Measurements from ENCODE around the gene KLHL1. TPM values are rescaled to one million over a fixed set of nuclear protein-coding genes. Genes with fewer than 3 reads are reported as not detected.

The KLHL1 gene
- total RNA-seq, 2 experiments from 2014 or later: not detected

- Mint-ChIP-seq H3K4me3 (no peak overlapping the region), H3K4me1 (ENCODE audit: low read depth) (no peaks in the 10 kb centered on the region), H3K27me3 (no peaks in the 10 kb centered on the region), H3K9me3 (no peaks in the 10 kb centered on the region), H3K27ac (no peak overlapping the region), H3K36me3 (no peaks in the 10 kb centered on the region)
- intact Hi-C loops (cut with micrococcal nuclease): no loop called here
- CTCF ChIA-PET: no interaction called here
- no peak for DNase-seq
- POLR2A ChIA-PET: no interaction called here
Measured at GRCh38 chr13:69690999-69691398, 417.3 kb downstream of the KLHL1 start.

- H3K4me1 Mint-ChIP-seq (ENCODE audit: low read depth): no peaks in the 10 kb centered on the region
- H3K27me3 Mint-ChIP-seq: no peaks in the 10 kb centered on the region
- ChIA-PET POLR2A (no interaction called here), CTCF (no interaction called here)
- DNase-seq: no peak
- H3K9me3 Mint-ChIP-seq: peaks cover 6% of the 10 kb centered on the region
- H3K27ac Mint-ChIP-seq: no peak overlapping the region
- intact Hi-C loops (cut with micrococcal nuclease): no loop called here
- no peaks in the 10 kb centered on the region for H3K36me3 Mint-ChIP-seq
- H3K4me3 Mint-ChIP-seq: no peak overlapping the region
Measured at GRCh38 chr13:69683921-69684686, 424.1 kb downstream of the KLHL1 start.

DNA sequence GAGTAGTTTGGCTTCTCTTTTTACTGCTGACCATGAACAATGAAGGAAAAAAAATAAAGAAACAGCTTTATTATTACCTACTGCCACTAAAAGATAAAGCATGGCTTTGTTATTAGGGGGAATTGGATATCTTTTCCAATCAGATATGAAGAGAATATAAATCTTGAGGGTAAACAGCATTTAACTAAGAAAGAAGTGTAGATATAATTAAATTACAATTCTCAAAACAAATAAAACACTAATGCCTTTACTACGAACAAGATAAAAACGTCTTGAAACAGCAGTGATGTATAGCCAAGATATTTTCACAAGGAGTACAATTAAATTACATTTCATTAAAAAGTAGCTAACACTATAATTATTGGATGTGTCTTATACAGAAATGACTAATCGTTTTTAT, 426.5 kb downstream of the KLHL1 start:
- ChIA-PET CTCF (no interaction called here), POLR2A (no interaction called here)
- intact Hi-C loops (cut with micrococcal nuclease): no loop called here
- no peaks in the 10 kb centered on the region for H3K4me1 Mint-ChIP-seq (ENCODE audit: low read depth)
- H3K36me3 Mint-ChIP-seq: no peaks in the 10 kb centered on the region
- H3K27ac Mint-ChIP-seq: no peak overlapping the region
- peaks cover 6% of the 10 kb centered on the region for H3K9me3 Mint-ChIP-seq
- H3K27me3 Mint-ChIP-seq: no peaks in the 10 kb centered on the region
- DNase-seq: no peak
- no peak overlapping the region for H3K4me3 Mint-ChIP-seq

DNA sequence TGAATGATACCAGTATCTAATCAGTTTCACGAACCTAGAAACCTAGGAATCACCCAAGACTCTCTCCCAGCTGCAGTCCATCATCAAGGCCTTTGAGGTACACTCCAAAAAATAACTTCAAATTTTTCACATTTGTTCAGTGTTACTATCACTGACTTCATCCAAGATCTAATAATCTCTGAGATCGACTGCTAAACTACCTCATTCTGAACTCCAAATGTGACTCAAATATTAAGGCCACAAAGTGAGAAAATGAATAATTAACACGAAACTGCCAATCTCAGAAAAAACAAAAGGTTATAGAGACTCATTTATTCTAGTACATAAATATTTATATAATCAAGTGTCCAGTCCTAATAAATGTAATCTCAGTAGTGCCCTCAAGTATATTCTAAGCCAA, 430.9 kb downstream of the KLHL1 start:
- CTCF ChIA-PET: no interaction called here
- POLR2A ChIA-PET: no interaction called here
- no peak overlapping the region for H3K4me3 Mint-ChIP-seq
- H3K4me1 Mint-ChIP-seq (ENCODE audit: low read depth): no peaks in the 10 kb centered on the region
- H3K27me3 Mint-ChIP-seq: no peaks in the 10 kb centered on the region
- no peak for DNase-seq
- H3K27ac Mint-ChIP-seq: no peak overlapping the region
- H3K36me3 Mint-ChIP-seq: no peaks in the 10 kb centered on the region
- H3K9me3 Mint-ChIP-seq: peaks cover 11% of the 10 kb centered on the region
- intact Hi-C loops (cut with micrococcal nuclease): no loop called here

DNA sequence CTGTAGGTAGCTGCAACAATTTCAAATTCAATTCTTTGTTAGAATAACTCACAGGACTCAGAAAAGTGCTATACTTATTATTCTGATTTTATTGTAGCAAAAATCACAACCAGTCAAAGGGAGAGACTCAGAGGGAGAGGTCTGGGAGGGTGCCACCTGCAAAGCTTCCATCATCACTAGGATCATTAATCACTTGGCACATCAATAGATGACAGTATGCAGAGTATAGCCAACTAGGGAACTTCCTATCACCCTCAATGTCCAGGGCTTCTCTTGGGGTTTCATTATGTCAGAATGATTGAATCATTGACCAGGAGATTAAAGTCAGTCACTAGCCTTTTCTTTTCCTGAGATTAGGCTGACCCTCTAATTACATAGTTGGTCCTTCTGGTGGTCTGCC, 432.0 kb downstream of the KLHL1 start:
- POLR2A ChIA-PET: no interaction called here
- intact Hi-C loops (cut with micrococcal nuclease): no loop called here
- no peak for DNase-seq
- H3K36me3 Mint-ChIP-seq: no peaks in the 10 kb centered on the region
- H3K4me3 Mint-ChIP-seq: no peak overlapping the region
- no peaks in the 10 kb centered on the region for H3K4me1 Mint-ChIP-seq (ENCODE audit: low read depth)
- H3K9me3 Mint-ChIP-seq: peaks cover 14% of the 10 kb centered on the region
- CTCF ChIA-PET: no interaction called here
- H3K27me3 Mint-ChIP-seq: no peaks in the 10 kb centered on the region
- H3K27ac Mint-ChIP-seq: no peak overlapping the region

GRCh38 chr13:69660155-69660554, 448.1 kb downstream of the KLHL1 start:
- Mint-ChIP-seq H3K27ac (no peak overlapping the region), H3K4me1 (ENCODE audit: low read depth) (no peaks in the 10 kb centered on the region), H3K9me3 (peaks cover 32% of the 10 kb centered on the region), H3K36me3 (no peaks in the 10 kb centered on the region), H3K4me3 (no peak overlapping the region), H3K27me3 (no peaks in the 10 kb centered on the region)
- intact Hi-C loops (cut with micrococcal nuclease): no loop called here
- ChIA-PET CTCF (no interaction called here), POLR2A (interaction anchor here (0.6 kb wide), 1 partner anchor 471 kb away, joined by 4 read pairs; no protein-coding TSS in a partner anchor)
- DNase-seq: no peak

DNA sequence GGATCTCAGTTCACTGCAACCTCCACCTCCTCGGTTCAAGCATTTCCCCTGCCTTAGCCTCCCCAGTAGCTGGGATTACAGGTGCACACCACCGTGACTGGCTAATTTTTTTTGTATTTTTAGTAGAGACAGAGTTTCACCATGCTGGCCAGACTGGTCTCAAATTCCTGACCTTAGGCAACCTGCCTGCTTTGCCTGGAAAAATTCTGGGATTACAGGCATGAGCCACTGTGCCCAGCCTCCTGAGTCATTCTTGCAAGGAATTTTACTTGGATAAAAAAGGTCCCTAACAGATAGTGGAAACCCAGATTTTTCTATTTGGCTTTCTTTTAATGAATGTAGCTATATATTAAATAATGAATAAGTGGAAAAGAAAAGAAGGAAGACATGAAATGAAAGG, 450.6 kb downstream of the KLHL1 start:
- intact Hi-C loops (cut with micrococcal nuclease): no loop called here
- H3K4me1 Mint-ChIP-seq (ENCODE audit: low read depth): no peaks in the 10 kb centered on the region
- no peak overlapping the region for H3K27ac Mint-ChIP-seq
- ChIA-PET CTCF (no interaction called here), POLR2A (no interaction called here)
- peaks cover 29% of the 10 kb centered on the region for H3K9me3 Mint-ChIP-seq
- H3K27me3 Mint-ChIP-seq: no peaks in the 10 kb centered on the region
- H3K4me3 Mint-ChIP-seq: no peak overlapping the region
- no peaks in the 10 kb centered on the region for H3K36me3 Mint-ChIP-seq
- no peak for DNase-seq

GRCh38 chr13:69654392-69654791, 453.9 kb downstream of the KLHL1 start:
- Mint-ChIP-seq H3K27ac (no peak overlapping the region), H3K9me3 (peaks cover 14% of the 10 kb centered on the region), H3K4me1 (ENCODE audit: low read depth) (no peaks in the 10 kb centered on the region), H3K36me3 (no peaks in the 10 kb centered on the region), H3K27me3 (no peaks in the 10 kb centered on the region), H3K4me3 (no peak overlapping the region)
- intact Hi-C loops (cut with micrococcal nuclease): no loop called here
- ChIA-PET POLR2A (no interaction called here), CTCF (no interaction called here)
- DNase-seq: no peak

Other genes with a start within 250 kb of the KLHL1 start
- not detected for gene ATXN8OS, start 626 bp downstream of the KLHL1 start, total RNA-seq

Data from activated CD4-positive, alpha-beta memory T cell treated with anti-CD3 and anti-CD28 coated beads for 36 hours (primary cell).